ENCODE results near the gene DNAH10. TPM values are rescaled to one million over a fixed set of nuclear protein-coding genes. Genes with fewer than 3 reads are reported as not detected.

DNAH10 gene
- total RNA-seq, 2 experiments from 2014 or later: 0.11 to 0.19 TPM

DNA sequence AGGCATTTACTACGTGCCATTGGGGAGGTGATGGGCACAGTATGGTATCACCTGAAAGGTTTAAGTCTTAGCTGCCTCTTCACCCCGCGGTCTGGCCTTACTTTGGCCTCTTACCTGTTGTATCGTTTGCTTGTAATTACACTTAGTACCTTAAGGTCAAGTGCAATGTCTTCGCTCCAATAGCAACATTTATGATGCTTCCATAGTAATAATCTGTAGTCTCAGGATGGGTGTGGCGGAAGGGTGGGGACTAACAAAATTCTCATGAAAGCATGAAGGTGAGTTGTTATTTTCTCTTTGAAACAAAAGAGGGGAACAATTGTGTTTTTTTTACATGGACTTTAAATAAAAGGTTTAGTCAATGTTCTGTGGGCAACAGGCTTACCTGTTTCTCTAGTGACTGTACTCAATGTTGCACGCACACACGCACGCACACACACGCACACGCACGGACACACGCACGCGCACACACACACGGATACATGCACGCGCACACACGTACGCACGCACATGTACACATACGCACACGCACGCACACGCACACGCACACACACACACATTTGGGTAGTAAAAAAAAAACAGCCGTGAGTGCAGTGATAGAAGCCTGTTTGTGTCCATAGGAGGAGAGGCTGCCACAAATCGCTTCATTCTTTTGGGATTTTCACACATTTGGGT is 91.4 kb downstream of the DNAH10 start:
- ChIA-PET POLR2A (interaction anchor here (0.6 kb wide), 1 partner anchor 95 kb away, joined by 3 read pairs; no protein-coding TSS in a partner anchor), CTCF (ENCODE audit: unreplicated experiment) (no interaction called here)
- TF ChIP-seq, protein P1, sequence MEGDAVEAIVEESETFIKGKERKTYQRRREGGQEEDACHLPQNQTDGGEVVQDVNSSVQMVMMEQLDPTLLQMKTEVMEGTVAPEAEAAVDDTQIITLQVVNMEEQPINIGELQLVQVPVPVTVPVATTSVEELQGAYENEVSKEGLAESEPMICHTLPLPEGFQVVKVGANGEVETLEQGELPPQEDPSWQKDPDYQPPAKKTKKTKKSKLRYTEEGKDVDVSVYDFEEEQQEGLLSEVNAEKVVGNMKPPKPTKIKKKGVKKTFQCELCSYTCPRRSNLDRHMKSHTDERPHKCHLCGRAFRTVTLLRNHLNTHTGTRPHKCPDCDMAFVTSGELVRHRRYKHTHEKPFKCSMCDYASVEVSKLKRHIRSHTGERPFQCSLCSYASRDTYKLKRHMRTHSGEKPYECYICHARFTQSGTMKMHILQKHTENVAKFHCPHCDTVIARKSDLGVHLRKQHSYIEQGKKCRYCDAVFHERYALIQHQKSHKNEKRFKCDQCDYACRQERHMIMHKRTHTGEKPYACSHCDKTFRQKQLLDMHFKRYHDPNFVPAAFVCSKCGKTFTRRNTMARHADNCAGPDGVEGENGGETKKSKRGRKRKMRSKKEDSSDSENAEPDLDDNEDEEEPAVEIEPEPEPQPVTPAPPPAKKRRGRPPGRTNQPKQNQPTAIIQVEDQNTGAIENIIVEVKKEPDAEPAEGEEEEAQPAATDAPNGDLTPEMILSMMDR (conservative IDR thresholded peaks at IDR 0.05; ENCODE audit: low read length): no peak
- no TSS peak for BruUV-seq (replicated peaks)
- Histone ChIP-seq H3K79me2 (ENCODE audit: insufficient read depth, low read depth, low read length) (no peaks in the 10 kb centered on the region), H3K27ac (ENCODE audit: low read depth, low read length, poor library complexity, severe bottlenecking) (no peak overlapping the region), H3K9me2 (ENCODE audit: insufficient read depth, low read length) (no peaks in the 10 kb centered on the region), H3K36me3 (ENCODE audit: insufficient read depth, low read length) (no peaks in the 10 kb centered on the region), H2AFZ (ENCODE audit: low read length) (no peak overlapping the region), H3K4me2 (ENCODE audit: low read length) (no peak overlapping the region), H4K20me1 (ENCODE audit: insufficient read depth, low read length) (no peaks in the 10 kb centered on the region), H3K4me1 (ENCODE audit: insufficient read depth, low read length, poor library complexity, severe bottlenecking) (no peaks in the 10 kb centered on the region), H3K9me3 (ENCODE audit: low read length) (no peaks in the 10 kb centered on the region), H3K4me3 (ENCODE audit: low read depth, low read length, poor library complexity, severe bottlenecking) (no peak overlapping the region)
- no peak for DNase-seq (ENCODE audit: low spot score)
- intact Hi-C loops (cut with micrococcal nuclease; ENCODE audit: unreplicated experiment): no loop called here

DNA sequence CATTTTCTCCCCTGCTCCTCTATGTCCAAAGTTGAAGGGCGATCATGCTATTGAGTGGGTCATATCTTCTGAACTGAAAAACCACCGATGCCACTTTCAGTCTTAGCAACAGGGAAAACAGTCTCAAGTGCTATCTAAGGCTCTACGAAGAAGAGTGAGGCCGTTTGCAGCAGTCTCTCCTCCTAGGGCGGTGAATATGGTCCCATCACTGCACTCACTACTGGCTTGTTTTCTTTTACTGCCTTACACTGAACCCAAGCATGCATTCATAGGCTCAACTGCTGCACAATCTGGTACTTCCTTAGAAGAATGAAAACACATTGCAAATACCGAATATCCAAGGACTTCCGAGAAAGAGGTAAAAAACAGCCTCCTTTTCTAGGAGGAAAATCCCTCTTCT is 92.1 kb downstream of the DNAH10 start:
- no peaks in the 10 kb centered on the region for H3K79me2 ChIP-seq (ENCODE audit: insufficient read depth, low read depth, low read length)
- POLR2A ChIA-PET: interaction anchor here (0.6 kb wide), 1 partner anchor 96 kb away, joined by 3 read pairs; no protein-coding TSS in a partner anchor
- H2AFZ ChIP-seq (ENCODE audit: low read length): no peak overlapping the region
- no peak for DNase-seq (ENCODE audit: low spot score)
- no peak overlapping the region for H3K4me2 ChIP-seq (ENCODE audit: low read length)
- no peak for TF ChIP-seq EZH2phosphoT487 (IDR thresholded peaks at IDR 0.05; ENCODE audit: borderline replicate concordance, low read depth, low read length)
- TF ChIP-seq, protein P1 (conservative IDR thresholded peaks at IDR 0.05; ENCODE audit: low read length): no peak
- no TSS peak for BruUV-seq (replicated peaks)
- no peaks in the 10 kb centered on the region for H4K20me1 ChIP-seq (ENCODE audit: insufficient read depth, low read length)
- CTCF ChIA-PET (ENCODE audit: unreplicated experiment): no interaction called here
- no peak overlapping the region for H3K4me3 ChIP-seq (ENCODE audit: low read depth, low read length, poor library complexity, severe bottlenecking)
- H3K9me3 ChIP-seq (ENCODE audit: low read length): no peaks in the 10 kb centered on the region
- no peaks in the 10 kb centered on the region for H3K36me3 ChIP-seq (ENCODE audit: insufficient read depth, low read length)
- H3K9me2 ChIP-seq (ENCODE audit: insufficient read depth, low read length): no peaks in the 10 kb centered on the region
- intact Hi-C loops (cut with micrococcal nuclease; ENCODE audit: unreplicated experiment): no loop called here
- no peaks in the 10 kb centered on the region for H3K4me1 ChIP-seq (ENCODE audit: insufficient read depth, low read length, poor library complexity, severe bottlenecking)
- no peak overlapping the region for H3K27ac ChIP-seq (ENCODE audit: low read depth, low read length, poor library complexity, severe bottlenecking)

DNA sequence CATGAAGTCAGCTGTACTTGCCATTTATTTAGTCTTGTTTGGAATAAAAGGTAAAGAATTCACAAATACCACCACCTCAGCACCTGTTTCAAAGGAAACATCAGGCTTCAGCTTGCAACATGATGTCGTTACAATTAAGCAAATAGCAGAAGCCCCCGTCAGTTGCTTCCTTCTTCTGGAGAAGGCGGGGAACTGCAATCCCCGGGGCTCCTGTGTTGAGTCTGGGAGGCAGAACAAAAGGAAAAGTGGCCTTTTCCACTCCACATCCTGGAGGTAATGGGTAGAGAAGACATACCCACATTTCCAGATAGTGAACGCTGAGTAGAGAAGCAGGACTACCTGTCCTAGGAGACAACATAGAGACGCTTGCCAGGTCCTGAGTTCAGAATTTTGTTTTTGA is 92.8 kb downstream of the DNAH10 start:
- TF ChIP-seq EZH2phosphoT487 (IDR thresholded peaks at IDR 0.05; ENCODE audit: borderline replicate concordance, low read depth, low read length): no peak
- TF ChIP-seq, protein P1 (conservative IDR thresholded peaks at IDR 0.05; ENCODE audit: low read length): no peak
- no peak for DNase-seq (ENCODE audit: low spot score)
- BruUV-seq (replicated peaks): no TSS peak
- ChIA-PET CTCF (ENCODE audit: unreplicated experiment) (no interaction called here), POLR2A (interaction anchor here (0.7 kb wide), 1 partner anchor 10 kb away, joined by 4 read pairs; no protein-coding TSS in a partner anchor)
- Histone ChIP-seq H3K27ac (ENCODE audit: low read depth, low read length, poor library complexity, severe bottlenecking) (no peak overlapping the region), H3K9me3 (ENCODE audit: low read length) (no peaks in the 10 kb centered on the region), H2AFZ (ENCODE audit: low read length) (no peak overlapping the region), H3K4me3 (ENCODE audit: low read depth, low read length, poor library complexity, severe bottlenecking) (no peak overlapping the region), H3K36me3 (ENCODE audit: insufficient read depth, low read length) (no peaks in the 10 kb centered on the region), H3K4me2 (ENCODE audit: low read length) (no peak overlapping the region), H3K4me1 (ENCODE audit: insufficient read depth, low read length, poor library complexity, severe bottlenecking) (no peaks in the 10 kb centered on the region), H4K20me1 (ENCODE audit: insufficient read depth, low read length) (no peaks in the 10 kb centered on the region), H3K79me2 (ENCODE audit: insufficient read depth, low read depth, low read length) (no peaks in the 10 kb centered on the region), H3K9me2 (ENCODE audit: insufficient read depth, low read length) (no peaks in the 10 kb centered on the region)
- intact Hi-C loops (cut with micrococcal nuclease; ENCODE audit: unreplicated experiment): no loop called here
